Activated T-cell treated with anti-CD3 and anti-CD28 coated beads, Interleukin-2, amount 50 U/mL, for 1 hour (primary cell): ENCODE data around the gene ANKRD11.
"Not testable (repeated sequence)": the region's sequence is repeated elsewhere in the genome, so short reads cannot be mapped to it uniquely, and the experiment has no call there.

Experiments used
- DNase-seq: peaks from one replicate; pipeline ENCODE4 v3.0.0-alpha.2; 2020

Gene ANKRD11

DNA sequence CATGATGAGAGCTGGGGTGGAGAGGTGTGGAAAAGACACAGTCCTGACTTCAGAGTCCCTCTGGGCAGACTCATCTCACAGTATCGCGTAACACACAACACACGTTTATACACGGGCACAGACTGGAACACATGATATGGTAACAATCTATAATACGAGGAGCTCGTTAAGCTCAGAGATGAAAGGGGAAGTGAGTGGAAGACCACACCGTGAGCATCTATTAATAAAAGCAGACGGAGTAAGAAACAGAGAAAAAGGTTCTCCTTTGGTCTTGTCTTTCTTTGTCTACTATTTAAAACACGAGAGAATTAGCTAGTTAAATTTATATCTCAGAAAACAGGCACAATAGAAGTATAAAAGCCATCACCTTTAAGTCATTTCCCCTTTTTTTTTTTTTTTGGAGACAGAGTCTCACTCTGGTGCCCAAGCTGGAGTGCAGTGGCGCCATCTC is 13.5 kb downstream of the ANKRD11 start:
- DNase-seq, result no peak

DNA sequence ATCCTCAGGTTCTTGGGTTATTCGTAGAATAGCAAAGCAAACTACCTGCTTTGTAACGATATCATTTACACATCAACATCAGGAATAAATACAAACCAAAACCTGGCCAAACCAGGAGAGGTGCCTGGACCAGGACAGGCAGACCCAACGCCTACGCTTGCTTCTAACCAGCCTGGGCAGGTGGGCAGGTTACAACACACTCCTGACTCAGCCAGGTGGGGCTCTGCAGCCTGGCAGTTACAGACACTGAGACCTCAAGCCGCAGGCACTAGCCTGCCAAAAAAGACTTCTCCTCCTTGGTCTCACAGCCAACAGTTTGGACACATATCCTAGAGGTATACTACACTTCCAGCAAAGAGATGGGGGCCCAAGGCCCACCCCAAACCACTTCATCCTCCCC is 14.0 kb downstream of the ANKRD11 start:
- DNase-seq, result no peak

DNA sequence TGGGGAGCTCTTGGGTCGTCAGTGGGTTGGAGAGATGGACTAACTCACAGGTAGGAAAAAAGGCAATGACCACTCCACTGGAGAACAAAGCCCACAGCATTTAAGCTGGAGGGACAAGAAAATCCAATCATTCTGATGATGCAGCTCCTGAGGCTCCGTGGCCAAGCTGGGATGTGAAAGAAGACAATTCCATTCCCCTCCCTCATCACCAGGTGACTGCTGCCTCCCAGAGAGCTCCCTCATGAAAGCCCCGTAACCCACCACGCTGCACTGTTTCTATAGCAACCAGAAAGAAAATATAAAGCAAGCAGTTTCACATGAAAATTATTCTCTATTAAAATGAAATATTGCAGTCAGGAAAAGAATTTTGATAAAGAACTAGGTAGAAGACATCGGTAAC is 15.2 kb downstream of the ANKRD11 start:
- DNase-seq, result no peak

DNA sequence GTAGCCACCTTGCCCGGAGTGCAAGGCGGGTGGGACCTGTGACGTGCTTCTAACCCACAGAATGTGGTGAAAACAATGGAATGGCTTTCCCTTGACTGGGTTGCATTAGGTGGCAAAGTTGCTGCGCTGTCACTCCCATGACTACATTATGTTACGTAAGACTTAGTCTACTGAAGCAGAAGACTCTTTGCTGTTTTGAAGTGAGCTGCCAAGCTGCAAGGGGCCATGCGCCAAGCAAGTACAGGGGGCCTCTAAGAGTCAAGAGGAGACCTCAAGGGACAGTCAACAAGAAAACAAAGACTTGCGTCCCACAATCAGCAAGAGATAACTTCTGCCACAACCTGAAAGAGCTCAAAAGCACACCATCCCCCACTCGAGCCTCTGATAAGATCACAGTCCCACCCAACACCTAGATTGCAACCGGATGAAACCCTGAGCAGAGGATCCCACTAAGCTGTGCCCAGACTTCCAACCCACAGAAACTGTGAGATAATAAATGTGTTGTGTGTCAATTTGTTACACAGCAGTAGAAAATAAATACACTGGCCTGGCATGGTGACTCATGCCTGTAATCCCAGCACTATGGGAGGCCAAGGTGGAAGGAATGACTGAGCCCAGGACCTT is 16.5 kb downstream of the ANKRD11 start:
- no peak for DNase-seq

DNA sequence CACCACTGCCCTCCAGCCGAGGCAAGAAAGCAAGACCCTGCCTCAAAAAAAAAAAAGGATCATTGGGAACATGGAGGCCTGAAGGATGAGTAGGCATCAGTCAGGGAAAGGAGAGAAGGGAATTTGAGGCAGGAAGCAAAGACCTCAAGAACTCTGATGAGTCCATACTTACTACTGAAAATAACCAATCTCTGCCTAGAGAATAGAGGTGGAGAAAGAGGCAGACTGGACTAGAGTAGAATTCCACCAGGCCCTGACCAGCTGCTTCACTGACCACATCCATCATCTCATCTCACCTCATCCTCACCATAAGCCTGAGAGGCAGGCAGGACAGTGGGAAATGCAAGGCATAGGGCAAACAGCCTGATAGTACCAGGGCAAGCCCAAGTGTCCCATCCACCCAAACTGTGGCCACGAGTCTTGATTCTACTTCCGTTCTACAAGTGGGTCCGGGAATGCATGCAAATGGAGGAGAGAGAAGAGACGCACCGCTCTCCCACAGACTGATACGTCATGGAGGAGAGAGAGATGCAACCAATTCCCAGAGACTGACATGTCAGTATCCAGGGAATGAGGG is 17.1 kb downstream of the ANKRD11 start:
- DNase-seq, result no peak

DNA sequence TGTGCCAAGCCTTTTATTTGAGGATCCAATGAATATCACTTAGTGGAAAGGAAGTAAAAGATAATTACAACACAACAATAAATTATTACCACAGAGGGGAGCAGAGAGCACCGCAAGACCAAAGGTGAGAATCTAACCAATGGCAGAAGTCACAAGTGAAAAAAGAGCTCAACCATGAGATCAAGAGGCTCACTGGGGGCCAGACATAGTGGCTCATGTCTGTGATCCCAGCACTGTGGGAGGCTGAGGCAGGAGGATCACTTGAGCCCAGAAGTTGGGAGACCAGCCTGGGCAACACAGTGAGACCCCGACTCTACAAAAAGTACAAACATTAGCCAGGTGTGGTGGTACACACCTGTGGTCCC is 17.7 kb downstream of the ANKRD11 start:
- no peak for DNase-seq

DNA sequence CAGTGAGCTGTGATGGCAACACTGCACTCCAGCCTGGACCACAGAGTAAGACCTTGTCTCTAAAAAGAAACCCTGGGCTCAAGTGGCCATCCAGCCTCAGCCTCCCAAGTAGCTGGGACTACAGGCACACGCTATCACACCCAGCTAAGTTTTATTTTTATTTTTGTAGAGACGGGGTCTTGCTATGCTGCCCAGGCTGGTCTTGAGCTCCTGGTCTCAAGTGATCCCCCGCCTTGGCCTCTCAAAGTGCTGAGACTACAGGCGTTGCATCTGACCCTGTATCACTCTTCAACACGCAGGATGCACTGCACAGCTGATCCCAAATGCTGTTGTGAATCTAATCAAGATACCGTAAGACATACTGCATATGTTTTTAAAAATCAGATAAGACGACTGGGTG is 23.0 kb downstream of the ANKRD11 start:
- DNase-seq, result no peak

DNA sequence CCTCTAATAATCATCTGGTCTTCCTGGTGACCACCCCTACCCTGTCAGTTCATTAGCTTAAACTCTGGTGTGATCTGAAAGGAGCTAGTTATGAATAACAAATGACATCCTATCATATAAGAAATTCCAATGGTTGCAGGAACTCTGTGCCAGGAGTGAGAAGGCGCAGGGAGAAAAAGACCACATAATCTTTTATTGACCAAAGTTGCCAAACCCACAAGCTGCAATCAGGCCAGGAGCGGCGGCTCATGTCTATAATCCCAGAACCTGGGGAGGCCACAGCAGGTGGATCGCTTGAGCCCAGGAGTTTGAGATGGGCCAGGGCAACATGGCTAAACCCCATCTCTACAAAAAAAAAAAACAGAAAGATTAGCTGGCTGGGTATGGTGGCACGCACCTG is 23.4 kb downstream of the ANKRD11 start:
- no peak for DNase-seq

DNA sequence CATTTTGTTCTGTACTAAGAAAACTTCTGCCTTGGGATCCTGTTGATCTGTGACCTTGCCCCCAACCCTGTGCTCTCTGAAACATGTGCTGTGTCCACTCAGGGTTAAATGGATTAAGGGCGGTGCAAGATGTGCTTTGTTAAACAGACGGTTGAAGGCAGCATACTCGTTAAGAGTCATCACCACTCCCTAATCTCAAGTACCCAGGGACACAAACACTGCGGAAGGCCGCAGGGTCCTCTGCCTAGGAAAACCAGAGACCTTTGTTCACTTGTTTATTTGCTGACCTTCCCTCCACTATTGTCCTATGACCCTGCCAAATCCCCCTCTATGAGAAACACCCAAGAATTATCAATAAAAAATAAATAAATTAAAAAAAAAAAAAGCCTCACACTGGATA is 27.0 kb downstream of the ANKRD11 start:
- DNase-seq, result not testable (repeated sequence)

DNA sequence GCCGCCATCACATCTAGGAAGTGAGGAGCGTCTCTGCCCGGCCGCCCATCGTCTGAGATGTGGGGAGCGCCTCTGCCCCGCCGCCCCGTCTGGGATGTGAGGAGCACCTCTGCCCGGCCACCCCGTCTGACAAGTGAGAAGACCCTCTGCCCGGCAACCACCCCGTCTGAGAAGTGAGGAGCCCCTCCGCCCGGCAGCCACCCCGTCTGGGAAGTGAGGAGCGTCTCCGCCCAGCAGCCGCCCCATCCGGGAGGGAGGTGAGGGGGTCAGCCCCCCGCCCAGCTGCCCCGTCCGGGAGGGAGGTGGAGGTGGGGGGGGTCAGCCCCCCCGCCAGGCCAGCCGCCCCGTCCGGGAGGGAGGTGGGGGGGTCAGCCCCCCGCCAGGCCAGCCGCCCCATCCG is 27.7 kb downstream of the ANKRD11 start:
- DNase-seq, result not testable (repeated sequence)

DNA sequence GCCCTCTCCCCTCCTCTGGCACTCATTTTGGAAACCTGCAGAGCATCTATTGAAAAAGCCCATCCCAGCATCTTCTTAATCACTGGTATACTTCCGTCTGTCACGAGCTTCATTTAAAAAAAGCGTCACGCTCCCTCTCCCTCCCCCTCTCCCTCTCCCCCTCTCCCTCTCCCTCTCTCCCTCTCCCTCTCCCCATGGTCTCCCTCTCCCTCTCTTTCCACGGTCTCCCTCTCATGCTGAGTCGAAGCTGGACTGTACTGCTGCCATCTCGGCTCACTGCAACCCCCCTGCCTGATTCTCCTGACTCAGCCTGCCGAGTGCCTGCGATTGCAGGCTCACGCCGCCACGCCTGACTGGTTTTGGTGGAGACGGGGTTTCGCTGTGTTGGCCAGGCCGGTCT is 28.5 kb downstream of the ANKRD11 start:
- DNase-seq, result not testable (repeated sequence)

DNA sequence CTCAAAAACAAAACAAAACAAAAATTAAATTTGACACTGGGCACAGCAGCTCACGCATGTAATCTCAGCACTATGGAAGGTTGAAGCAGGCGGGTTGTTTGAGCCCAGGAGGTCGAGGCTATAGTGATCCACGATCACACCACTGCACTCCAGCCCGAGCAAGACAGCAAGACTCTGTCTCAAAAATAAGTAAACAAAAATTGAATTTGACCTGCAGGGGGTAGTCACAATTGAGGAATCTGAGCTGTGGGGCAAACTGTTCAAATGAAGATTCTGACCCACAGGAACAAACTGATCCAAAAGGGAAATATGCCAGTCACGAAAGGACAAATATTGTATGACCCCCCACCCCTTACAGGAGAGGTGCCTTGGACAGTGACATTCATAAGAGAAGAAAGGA is 29.8 kb downstream of the ANKRD11 start:
- DNase-seq, result no peak

DNA sequence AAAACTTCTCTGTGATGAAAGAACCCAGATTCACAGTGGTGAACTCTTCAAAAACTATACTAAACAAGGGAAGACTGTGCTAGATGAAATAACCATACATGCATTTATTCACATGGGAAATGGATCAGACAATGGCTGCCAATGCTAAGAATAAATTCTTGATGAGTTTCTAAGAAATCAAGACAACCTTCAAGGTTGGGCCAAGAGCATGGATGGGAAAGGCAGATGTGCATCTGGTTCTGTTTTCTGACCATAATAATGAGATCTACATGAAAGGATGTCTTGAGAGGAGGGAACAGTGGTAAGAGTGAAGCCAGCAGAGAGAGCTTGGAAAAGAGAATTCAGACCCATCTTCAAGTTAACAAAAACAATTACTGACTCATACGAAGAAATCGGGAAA is 31.4 kb downstream of the ANKRD11 start:
- no peak for DNase-seq

DNA sequence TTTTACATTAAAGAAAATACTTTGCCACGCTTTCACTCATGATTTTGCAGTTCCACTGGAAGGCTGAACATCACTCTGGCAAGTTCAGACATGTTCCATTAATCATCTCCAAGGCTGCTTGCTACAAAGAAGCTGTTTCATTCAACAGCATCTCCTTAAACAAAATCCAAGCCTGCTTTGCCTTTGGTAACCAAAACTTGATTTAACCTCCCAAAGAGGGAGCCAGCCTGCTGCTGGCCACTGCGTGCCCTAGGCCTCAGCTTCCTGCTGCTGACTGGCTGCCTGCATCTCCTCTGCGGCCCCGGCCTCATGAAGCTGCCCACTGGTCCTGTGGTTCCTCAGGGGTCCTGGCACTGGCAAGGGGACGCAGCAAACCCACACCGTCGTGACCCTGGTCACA is 31.8 kb downstream of the ANKRD11 start:
- DNase-seq, result no peak

DNA sequence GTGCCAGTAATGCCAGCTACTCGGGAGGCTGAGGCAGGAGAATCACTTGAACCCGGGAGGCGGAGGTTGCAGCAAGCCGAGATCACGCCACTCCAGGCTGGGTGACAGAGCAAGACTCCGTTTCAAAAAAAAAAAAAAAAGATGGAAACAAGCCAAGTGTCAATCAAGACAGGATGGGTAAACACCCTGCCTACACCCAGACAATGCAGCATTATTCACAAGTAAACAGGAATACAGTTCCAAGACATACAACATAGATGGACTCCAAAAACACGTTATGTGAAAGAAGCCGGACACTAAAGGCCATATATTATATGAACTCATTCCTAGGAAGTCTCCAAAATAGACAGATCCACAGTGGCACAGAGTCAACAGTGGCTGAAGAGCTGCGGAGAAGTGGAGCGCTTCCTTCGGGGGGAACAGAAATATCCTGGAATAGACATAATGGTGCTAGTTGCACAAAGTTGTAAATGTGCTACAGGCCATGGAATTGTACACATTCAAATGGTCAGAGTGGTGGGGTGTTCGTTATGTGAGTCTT is 33.9 kb downstream of the ANKRD11 start:
- no peak for DNase-seq

DNA sequence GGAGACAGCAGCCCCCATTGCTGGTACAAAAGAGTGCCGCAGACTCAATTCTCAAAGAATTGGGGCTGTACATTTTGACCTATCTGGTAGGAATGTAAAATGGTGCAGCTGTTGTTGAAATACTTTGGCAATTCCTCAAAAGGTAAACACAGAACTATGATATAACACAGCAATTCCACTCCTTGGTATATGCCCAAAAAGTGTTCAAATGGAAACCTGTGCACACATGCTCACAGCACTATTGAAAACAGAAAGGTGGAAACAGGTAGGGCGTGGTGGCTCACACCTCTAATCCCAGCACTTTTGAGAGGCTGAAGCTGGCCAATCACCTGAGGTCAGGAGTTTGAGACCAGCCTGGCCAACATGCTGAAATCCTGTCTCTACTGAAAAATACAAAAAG is 34.7 kb downstream of the ANKRD11 start:
- no peak for DNase-seq

DNA sequence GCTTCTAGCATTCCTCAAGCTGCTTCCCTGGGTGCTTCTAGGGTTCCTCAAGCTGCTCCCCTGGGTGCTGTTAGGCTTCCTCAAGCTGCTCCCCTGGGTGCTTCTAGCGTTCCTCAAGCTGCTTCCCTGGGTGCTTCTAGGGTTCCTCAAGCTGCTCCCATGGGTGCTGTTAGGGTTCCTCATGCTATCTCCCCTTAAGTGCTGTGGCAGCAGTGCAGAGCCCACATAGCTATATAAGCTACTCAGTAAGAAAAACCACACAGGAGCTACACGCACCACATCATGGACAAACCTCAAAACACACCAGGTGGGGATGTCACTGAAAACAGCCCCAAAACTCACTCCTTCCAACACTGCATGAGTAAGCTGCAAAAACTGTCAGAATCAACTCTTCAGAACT is 35.2 kb downstream of the ANKRD11 start:
- no peak for DNase-seq

DNA sequence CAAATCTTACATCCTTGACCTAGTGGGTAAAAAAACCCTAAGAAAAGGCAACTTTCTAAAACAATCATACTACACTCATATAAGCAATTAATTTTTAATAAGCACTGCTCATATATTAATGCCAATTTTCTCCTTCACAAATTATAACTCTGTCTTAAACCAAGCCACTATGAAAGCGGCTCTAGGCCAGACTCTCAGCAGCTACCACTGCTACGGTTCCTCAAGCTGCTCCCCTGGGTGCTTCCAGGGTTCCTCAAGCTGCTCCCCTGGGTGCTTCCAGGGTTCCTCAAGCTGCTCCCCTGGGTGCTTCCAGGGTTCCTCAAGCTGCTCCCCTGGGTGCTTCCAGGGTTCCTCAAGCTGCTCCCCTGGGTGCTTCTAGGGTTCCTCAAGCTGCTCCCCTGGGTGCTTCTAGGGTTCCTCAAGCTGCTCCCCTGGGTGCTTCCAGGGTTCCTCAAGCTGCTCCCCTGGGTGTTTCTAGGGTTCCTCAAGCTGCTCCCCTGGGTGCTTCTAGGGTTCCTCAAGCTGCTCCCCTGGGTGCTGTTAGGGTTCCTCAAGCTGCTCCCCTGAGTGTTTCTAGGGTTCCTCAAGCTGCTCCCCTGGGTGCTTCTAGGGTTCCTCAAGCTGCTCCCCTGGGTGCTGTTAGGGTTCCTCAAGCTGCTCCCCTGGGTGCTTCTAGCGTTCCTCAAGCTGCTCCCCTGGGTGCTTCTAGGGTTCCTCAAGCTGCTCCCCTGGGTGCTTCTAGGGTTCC is 35.8 kb downstream of the ANKRD11 start:
- not testable (repeated sequence) for DNase-seq

DNA sequence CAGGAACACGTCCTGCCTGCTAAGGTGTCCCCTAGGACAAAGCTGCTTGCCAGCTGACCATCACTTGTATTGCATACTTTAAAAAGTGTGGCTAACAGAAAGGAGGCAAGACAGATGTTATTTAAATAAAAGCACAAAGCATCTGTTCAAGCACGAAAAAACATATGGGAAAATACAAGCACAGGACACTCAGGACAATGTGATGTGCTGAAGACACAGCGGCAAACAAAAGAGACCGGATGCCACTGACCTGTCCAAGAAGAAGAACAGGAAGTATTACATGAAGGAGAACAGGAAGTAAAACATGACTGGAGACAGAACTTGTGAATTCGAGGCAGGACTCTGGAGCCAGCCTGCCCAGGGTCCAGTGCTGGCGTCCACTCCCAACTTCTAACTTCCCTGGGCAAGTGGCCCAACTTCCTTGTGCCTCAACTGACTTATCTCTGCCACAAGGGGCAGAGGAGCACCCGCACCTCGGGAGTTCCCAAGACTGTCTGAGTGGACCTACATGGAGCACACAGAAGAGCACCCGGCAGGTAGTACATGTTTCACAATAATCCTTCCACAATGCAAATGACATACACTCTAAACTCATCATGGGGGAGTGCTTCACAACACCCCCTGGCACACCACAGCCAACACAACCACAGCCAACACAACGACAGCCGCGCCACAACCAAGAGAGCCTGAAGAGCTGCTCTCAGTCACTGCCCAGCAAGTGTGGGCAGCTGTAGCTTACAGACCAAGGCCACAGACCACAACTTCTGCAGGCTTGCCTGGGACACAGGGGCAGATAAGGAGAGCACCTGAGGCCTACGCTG is 36.6 kb downstream of the ANKRD11 start:
- no peak for DNase-seq

DNA sequence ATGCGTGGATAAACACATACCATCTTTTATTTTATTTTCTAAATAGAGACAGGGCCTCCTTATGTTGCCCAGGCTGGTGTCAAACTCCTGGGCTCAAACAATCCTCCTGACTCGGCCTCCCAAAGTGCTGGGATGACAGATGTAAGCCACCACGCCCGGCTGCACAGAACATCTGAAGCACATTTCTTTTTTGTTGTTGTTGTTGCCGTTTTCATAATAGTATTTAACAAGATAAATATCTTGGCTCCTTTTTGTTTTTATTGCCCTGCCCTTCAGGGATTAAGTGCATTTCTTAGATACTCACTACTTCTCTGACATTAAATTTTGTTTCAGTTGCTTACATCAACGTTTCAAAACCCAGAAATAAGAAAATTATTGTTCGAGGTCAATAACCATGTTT is 37.4 kb downstream of the ANKRD11 start:
- no peak for DNase-seq

DNA sequence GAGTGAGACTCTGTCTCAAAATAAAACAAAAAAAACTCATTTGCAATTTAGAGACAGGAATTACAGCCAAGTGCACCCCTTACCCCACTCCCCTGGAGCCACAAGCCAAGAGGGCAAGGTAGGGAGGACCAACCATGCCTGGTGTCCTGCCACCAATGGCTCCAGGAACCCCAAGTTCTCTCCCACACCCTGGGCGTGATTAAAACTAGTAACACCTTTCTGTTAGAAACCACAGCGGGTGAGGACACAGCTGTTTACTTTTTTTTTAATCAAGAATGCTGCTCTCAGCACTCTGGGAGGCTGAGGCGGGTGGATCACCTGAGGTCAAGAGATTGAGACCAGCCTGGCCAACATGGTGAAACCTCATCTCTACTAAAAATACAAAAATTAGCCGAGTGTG is 38.1 kb downstream of the ANKRD11 start:
- no peak for DNase-seq

DNA sequence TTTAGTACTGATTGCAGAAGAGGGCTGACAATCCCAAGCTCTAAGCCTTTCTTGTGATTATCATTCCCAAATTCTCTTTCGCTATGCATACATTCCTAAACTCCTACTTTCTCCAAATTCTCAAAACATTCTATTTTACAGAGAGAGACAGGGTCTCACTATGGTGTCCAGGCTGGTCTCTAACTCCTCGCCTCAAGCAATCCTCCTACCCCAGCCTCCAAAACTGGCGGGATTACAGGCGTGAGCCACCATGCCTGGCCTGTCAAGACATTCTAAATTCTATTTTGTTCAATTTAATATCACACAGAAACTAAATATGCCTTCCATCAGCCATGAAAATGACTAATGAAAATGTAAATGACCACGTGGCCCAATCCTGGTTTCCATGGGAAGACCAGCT is 39.8 kb downstream of the ANKRD11 start:
- no peak for DNase-seq

DNA sequence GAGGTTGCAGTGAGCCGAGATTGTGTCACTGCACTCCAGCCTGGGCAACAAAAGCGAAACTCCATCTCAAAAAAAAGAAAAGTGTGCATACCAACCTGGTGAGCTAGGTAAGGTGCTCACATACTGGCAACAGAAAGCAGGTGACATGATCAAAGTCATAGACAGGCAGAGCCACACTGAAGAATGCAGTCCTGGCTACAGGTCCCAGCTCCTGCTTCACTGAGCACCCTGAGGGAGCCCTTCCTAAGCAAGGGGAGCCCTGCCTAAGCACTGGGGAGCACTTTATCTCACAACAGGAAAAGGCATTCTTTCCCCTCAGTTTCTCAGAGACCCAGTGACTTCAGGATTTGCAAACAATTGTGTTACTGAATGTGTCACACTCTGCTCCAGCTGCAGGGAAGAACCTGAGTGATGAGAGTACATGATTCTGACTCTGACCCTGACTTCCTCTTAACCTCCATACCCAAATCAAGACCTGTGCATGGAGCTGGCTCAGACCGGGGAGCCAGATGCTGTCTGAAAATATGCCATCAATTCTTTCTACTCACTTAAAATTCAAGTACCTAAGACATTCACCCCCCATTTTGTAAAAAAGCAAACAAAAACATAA is 40.5 kb downstream of the ANKRD11 start:
- no peak for DNase-seq
